Astrocyte of the hippocampus (primary cell): Measurements from ENCODE around the gene TRPT1.
"Not testable (repeated sequence)": the region's sequence is repeated elsewhere in the genome, so short reads cannot be mapped to it uniquely, and the experiment has no call there.

Source experiments
- DNase-seq: peaks from one replicate; pipeline ENCODE4 v3.0.0; 2011; ENCODE audit warnings: low read depth, low spot score

TRPT1 gene

GRCh38 chr11:64258946-64259532 is 33.1 kb upstream of the TRPT1 start:
- no peak for DNase-seq

- DNase-seq, result no peak
These were observed 32.4 kb upstream of the TRPT1 start for GRCh38 chr11:64258356-64258755.

GRCh38 chr11:64256300-64256699 is 30.3 kb upstream of the TRPT1 start:
- no peak for DNase-seq

GRCh38 chr11:64255135-64256128 is 29.4 kb upstream of the TRPT1 start:
- no peak for DNase-seq

- no peak for DNase-seq
These were observed 28.3 kb upstream of the TRPT1 start for GRCh38 chr11:64254326-64254725.

GRCh38 chr11:64253481-64253880 is 27.5 kb upstream of the TRPT1 start:
- peak; percentile 53 for DNase-seq

GRCh38 chr11:64253043-64253442 is 27.1 kb upstream of the TRPT1 start:
- DNase-seq, result no peak

- peak; percentile 62 for DNase-seq
These were observed 26.3 kb upstream of the TRPT1 start for GRCh38 chr11:64252003-64252872.

GRCh38 chr11:64251753-64252002 is 25.7 kb upstream of the TRPT1 start:
- no peak for DNase-seq

GRCh38 chr11:64251016-64251752 is 25.2 kb upstream of the TRPT1 start, which contains the start of gene PLCB3:
Gene PLCB3, plus strand, starts transcription at chr11:64251530. Its CDS starts 120 bp downstream, at chr11:64251650.
- DNase-seq, result peak; percentile 78

- no peak for DNase-seq
These were observed 24.5 kb upstream of the TRPT1 start for GRCh38 chr11:64250415-64251015.

- DNase-seq, result no peak
These were observed 23.8 kb upstream of the TRPT1 start for GRCh38 chr11:64249563-64250414.

- no peak for DNase-seq
These were observed 23.1 kb upstream of the TRPT1 start for GRCh38 chr11:64249038-64249437.

- DNase-seq, result no peak
These were observed 22.6 kb upstream of the TRPT1 start for GRCh38 chr11:64248578-64248977.

- DNase-seq, result no peak
These were observed 21.9 kb upstream of the TRPT1 start for GRCh38 chr11:64247729-64248531.

- peak; percentile 96 for DNase-seq
These were observed 21.1 kb upstream of the TRPT1 start, which contains the start of gene PPP1R14B for GRCh38 chr11:64246871-64247728. Gene PPP1R14B, minus strand, starts transcription at chr11:64246943. Its CDS starts 270 bp downstream, at chr11:64246673.

GRCh38 chr11:64246621-64246870 is 20.6 kb upstream of the TRPT1 start:
- DNase-seq, result not testable (repeated sequence)
